Measurements from ENCODE around the gene ITGB5. TPM values are rescaled to one million over a fixed set of nuclear protein-coding genes. Genes with fewer than 3 reads are reported as not detected.

Gene ITGB5
- total RNA-seq, 2 experiments from 2014 or later = 0.47 to 0.85 TPM

DNA sequence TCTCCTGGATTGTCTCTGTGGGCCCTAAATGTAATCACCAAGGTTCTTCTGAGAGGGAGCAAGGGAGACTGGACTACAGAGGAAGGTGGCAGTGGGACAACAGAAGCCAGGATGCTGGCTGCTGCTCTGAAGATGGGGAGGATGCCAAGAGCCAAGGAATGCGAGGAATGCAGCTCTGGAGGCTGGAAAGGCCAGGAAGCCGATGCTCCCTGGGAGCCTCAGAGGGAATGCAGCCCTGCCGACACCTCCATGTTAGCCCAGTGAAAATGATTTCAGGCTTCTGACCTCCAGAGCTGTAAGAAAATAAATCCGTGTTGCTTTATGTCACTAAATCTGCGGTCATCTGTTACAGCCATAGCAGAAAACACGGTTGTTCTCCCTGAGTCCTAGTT is 112.8 kb downstream of the ITGB5 start:
- Mint-ChIP-seq H3K27ac (no peak overlapping the region), H3K36me3 (ENCODE audit: low read depth) (no peaks in the 10 kb centered on the region), H3K27me3 (peaks cover 17% of the 10 kb centered on the region), H3K4me3 (no peak overlapping the region), H3K4me1 (ENCODE audit: low read depth) (no peaks in the 10 kb centered on the region), H3K9me3 (no peaks in the 10 kb centered on the region)
- intact Hi-C loops (cut with DNase I, micrococcal nuclease) = no loop called here
- Histone ChIP-seq H3K9me3 (ENCODE audit: control insufficient read depth in 1 of 2, insufficient read depth in 1 of 2, low read length in 2 of 2) (no peaks in the 10 kb centered on the region), H3K36me3 (ENCODE audit: insufficient read depth, low read length) (no peaks in the 10 kb centered on the region), H3K4me1 (ENCODE audit: insufficient read depth, low read length) (no peaks in the 10 kb centered on the region), H3K27me3 (ENCODE audit: control insufficient read depth in 1 of 2, insufficient read depth in 2 of 2, low read length in 2 of 2) (no peaks in the 10 kb centered on the region), H3K4me3 (ENCODE audit: low read length) (no peak overlapping the region), H3K27ac (ENCODE audit: low read depth in 1 of 2, low read length in 2 of 2) (no peak overlapping the region)
- ATAC-seq (ENCODE audit: poor library complexity) (no peak), DNase-seq (no peak)
- POLR2A ChIA-PET = no interaction called here
- TF ChIP-seq, protein P1, sequence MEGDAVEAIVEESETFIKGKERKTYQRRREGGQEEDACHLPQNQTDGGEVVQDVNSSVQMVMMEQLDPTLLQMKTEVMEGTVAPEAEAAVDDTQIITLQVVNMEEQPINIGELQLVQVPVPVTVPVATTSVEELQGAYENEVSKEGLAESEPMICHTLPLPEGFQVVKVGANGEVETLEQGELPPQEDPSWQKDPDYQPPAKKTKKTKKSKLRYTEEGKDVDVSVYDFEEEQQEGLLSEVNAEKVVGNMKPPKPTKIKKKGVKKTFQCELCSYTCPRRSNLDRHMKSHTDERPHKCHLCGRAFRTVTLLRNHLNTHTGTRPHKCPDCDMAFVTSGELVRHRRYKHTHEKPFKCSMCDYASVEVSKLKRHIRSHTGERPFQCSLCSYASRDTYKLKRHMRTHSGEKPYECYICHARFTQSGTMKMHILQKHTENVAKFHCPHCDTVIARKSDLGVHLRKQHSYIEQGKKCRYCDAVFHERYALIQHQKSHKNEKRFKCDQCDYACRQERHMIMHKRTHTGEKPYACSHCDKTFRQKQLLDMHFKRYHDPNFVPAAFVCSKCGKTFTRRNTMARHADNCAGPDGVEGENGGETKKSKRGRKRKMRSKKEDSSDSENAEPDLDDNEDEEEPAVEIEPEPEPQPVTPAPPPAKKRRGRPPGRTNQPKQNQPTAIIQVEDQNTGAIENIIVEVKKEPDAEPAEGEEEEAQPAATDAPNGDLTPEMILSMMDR (IDR thresholded peaks at IDR 0.05) = no peak
- CTCF ChIA-PET = no interaction called here

DNA sequence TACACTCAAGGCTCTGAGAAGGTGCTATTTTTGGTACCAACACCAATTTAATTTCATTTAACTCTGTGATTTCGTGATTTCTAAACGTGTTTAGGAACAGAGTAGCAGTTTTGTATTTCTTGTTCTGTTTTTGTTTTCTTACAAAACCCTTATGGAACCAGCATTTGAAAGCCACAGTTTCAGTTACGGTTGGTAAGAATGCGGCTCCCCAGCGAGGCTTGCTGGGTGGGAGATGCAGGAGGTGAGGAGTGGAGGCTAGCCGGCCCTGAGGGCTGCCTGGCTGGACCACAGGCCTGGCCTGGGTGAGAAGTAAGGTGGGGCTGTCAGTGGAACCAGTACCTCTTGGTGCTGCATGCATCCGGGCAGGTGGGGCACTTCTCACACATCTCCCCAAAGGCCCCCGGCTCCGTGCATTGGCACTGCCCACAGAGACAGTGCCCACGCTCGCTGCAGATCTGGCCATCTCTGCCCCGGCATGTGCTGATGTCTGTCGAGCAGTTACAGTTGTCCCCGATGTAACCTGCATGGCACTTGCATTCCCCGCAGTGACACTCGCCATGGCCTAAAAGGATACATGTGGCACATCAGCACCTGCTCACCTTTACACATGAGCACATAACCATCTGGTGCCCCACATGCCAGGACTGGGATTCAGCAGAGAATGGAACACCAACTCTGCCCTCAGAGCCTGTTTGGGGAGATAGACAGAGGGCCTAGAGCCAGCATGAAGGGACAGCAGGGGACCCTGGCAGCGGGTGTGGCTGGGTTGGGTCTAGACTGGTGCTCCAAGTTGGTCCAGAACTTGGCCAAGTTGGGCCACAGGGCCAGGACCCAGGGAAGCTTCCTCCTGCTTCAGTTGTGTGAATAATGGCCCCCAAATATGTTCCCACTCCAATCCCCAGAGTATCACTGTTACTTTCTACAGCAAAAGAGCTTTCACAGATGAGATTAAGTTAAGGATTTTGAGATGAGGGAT is 113.5 kb downstream of the ITGB5 start:
- no peaks in the 10 kb centered on the region for H3K36me3 ChIP-seq (ENCODE audit: insufficient read depth, low read length)
- no peaks in the 10 kb centered on the region for H3K27me3 ChIP-seq (ENCODE audit: control insufficient read depth in 1 of 2, insufficient read depth in 2 of 2, low read length in 2 of 2)
- no peak overlapping the region for H3K27ac Mint-ChIP-seq
- H3K36me3 Mint-ChIP-seq (ENCODE audit: low read depth) = no peaks in the 10 kb centered on the region
- TF ChIP-seq, protein P1 (IDR thresholded peaks at IDR 0.05) = no peak
- ChIA-PET CTCF (no interaction called here), POLR2A (no interaction called here)
- H3K4me1 Mint-ChIP-seq (ENCODE audit: low read depth) = no peaks in the 10 kb centered on the region
- H3K27me3 Mint-ChIP-seq = peaks cover 17% of the 10 kb centered on the region
- intact Hi-C loops (cut with DNase I, micrococcal nuclease) = no loop called here
- DNase-seq (no peak), ATAC-seq (ENCODE audit: poor library complexity) (no peak)
- H3K4me3 ChIP-seq (ENCODE audit: low read length) = no peak overlapping the region
- H3K4me1 ChIP-seq (ENCODE audit: insufficient read depth, low read length) = no peaks in the 10 kb centered on the region
- H3K9me3 Mint-ChIP-seq = no peaks in the 10 kb centered on the region
- no peaks in the 10 kb centered on the region for H3K9me3 ChIP-seq (ENCODE audit: control insufficient read depth in 1 of 2, insufficient read depth in 1 of 2, low read length in 2 of 2)
- no peak overlapping the region for H3K4me3 Mint-ChIP-seq
- H3K27ac ChIP-seq (ENCODE audit: low read depth in 1 of 2, low read length in 2 of 2) = no peak overlapping the region

DNA sequence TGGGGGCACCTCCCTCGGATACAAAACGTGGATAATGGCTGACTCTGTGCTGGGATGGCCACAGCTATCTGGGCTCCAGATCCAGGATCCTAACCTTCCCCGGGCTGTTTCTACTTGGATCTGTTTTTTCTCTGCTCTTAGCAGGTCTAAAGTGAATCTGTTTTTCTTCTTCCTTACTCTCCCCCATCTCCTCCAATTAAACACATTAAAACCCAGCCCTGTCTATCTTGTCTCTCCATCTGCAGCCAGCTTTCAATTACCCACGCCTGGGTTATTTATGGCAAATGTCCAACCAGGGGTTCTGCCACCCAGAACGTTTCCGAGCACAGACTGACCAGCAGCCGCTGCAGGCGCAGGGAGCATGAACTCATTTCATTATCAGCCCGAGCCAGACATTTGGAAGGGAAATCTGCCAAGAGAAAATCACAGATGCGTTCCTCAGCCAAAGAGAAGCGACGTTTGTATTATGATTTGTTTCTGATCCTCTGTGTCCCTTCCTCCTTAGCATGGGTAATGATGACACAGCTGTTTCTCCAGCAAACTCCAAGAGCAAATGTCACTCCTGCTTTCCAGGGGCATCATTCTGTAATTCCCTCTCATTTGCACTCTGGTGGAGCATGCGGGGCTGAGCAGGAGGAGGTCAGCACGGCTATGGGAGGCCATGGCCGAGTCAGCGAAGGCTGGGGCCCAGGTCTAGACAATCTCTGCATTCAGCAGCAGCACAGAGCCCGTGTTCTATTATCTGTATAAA is 114.9 kb downstream of the ITGB5 start:
- Histone ChIP-seq H3K9me3 (ENCODE audit: control insufficient read depth in 1 of 2, insufficient read depth in 1 of 2, low read length in 2 of 2) (no peaks in the 10 kb centered on the region), H3K27me3 (ENCODE audit: control insufficient read depth in 1 of 2, insufficient read depth in 2 of 2, low read length in 2 of 2) (no peaks in the 10 kb centered on the region), H3K4me1 (ENCODE audit: insufficient read depth, low read length) (no peaks in the 10 kb centered on the region), H3K27ac (ENCODE audit: low read depth in 1 of 2, low read length in 2 of 2) (no peak overlapping the region), H3K36me3 (ENCODE audit: insufficient read depth, low read length) (no peaks in the 10 kb centered on the region), H3K4me3 (ENCODE audit: low read length) (no peak overlapping the region)
- TF ChIP-seq, protein P1 (IDR thresholded peaks at IDR 0.05) = no peak
- ATAC-seq (ENCODE audit: poor library complexity) (no peak), DNase-seq (no peak)
- intact Hi-C loops (cut with DNase I, micrococcal nuclease) = no loop called here
- peaks cover 17% of the 10 kb centered on the region for H3K27me3 Mint-ChIP-seq
- POLR2A ChIA-PET = interaction anchor here (0.6 to 2.3 kb wide), 3 partner anchors 11 to 509 kb away, joined by 3 to 5 read pairs (median 3); no protein-coding TSS in a partner anchor
- H3K36me3 Mint-ChIP-seq (ENCODE audit: low read depth) = no peaks in the 10 kb centered on the region
- no peaks in the 10 kb centered on the region for H3K4me1 Mint-ChIP-seq (ENCODE audit: low read depth)
- H3K9me3 Mint-ChIP-seq = no peaks in the 10 kb centered on the region
- H3K4me3 Mint-ChIP-seq = no peak overlapping the region
- H3K27ac Mint-ChIP-seq = no peak overlapping the region
- CTCF ChIA-PET = interaction anchor here (2.0 kb wide), 1 partner anchor 12 kb away, joined by 10 read pairs; no protein-coding TSS in a partner anchor

Data from CD4-positive, alpha-beta T cell (primary cell).